GM23338 (cell line): ENCODE data around the gene ATXN7L3.

ENCODE experiments used
- CTCF ChIP-seq, 2 experiments: fragments of 200-600 bp in 1 of 2; sonication (generic) in 1 of 2; conservative IDR thresholded peaks; 2 replicates each; pipeline versions ENCODE4 v1.5.1 to v1.6.1; 2016 to 2017; ENCODE audit warnings: antibody characterized with exemption in 2 of 2, low read depth in 2 of 2, mild to moderate bottlenecking in 2 of 2, moderate library complexity in 1 of 2
- NANOG ChIP-seq: IDR thresholded peaks from 2 replicates; pipeline ENCODE4 v1.6.1; 2016; ENCODE audit warnings: antibody characterized with exemption, borderline replicate concordance
- POLR2AphosphoS5 ChIP-seq: IDR thresholded peaks from 2 replicates; pipeline ENCODE4 v1.6.1; 2016; ENCODE audit warnings: antibody characterized with exemption, low read depth
- TF ChIP-seq, protein P1 (sequence below): IDR thresholded peaks from one replicate; pipeline ENCODE4 v1.6.1; 2018; ENCODE audit warnings: antibody characterized with exemption; ENCODE audit not compliant: unreplicated experiment

DNA sequence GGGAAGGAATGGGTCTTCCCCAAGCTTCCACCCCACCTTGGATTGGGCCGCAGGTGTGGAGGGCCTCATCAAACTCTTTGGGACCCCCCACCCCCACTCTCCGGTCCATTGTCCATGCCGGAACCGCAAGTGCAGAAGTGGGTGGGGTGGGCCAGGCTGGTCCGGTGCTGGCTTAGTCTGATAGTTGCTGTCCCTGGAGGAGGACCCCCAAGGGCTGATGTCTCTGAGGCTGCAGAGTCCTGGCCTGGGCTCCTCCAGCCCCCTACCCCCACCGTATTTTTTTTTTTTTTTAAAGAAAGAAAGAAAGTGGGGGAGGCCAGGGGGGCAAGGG lies 7.1 kb upstream of the ATXN7L3 start:
- TF ChIP-seq, protein P1, sequence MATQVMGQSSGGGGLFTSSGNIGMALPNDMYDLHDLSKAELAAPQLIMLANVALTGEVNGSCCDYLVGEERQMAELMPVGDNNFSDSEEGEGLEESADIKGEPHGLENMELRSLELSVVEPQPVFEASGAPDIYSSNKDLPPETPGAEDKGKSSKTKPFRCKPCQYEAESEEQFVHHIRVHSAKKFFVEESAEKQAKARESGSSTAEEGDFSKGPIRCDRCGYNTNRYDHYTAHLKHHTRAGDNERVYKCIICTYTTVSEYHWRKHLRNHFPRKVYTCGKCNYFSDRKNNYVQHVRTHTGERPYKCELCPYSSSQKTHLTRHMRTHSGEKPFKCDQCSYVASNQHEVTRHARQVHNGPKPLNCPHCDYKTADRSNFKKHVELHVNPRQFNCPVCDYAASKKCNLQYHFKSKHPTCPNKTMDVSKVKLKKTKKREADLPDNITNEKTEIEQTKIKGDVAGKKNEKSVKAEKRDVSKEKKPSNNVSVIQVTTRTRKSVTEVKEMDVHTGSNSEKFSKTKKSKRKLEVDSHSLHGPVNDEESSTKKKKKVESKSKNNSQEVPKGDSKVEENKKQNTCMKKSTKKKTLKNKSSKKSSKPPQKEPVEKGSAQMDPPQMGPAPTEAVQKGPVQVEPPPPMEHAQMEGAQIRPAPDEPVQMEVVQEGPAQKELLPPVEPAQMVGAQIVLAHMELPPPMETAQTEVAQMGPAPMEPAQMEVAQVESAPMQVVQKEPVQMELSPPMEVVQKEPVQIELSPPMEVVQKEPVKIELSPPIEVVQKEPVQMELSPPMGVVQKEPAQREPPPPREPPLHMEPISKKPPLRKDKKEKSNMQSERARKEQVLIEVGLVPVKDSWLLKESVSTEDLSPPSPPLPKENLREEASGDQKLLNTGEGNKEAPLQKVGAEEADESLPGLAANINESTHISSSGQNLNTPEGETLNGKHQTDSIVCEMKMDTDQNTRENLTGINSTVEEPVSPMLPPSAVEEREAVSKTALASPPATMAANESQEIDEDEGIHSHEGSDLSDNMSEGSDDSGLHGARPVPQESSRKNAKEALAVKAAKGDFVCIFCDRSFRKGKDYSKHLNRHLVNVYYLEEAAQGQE = no peak
- TF ChIP-seq CTCF (conservative IDR thresholded peaks at IDR 0.05; ENCODE audit: low read depth in 2 of 2) = no peak
- TF ChIP-seq NANOG = no peak
- no peak for TF ChIP-seq POLR2AphosphoS5
